GM18873 (cell line): ENCODE results near the gene DRAM1.
"Not testable (repeated sequence)": the region's sequence is repeated elsewhere in the genome, so short reads cannot be mapped to it uniquely, and the experiment has no call there.

Experiments used
- ATAC-seq: cut with Tn5 transposase; IDR thresholded peaks from one replicate; pipeline ENCODE4 v1.9.1; 2021; ENCODE audit warnings: mild to moderate bottlenecking, moderate library complexity, moderate number of reproducible peaks; ENCODE audit not compliant: unreplicated experiment, low FRiP score

Gene DRAM1

DNA sequence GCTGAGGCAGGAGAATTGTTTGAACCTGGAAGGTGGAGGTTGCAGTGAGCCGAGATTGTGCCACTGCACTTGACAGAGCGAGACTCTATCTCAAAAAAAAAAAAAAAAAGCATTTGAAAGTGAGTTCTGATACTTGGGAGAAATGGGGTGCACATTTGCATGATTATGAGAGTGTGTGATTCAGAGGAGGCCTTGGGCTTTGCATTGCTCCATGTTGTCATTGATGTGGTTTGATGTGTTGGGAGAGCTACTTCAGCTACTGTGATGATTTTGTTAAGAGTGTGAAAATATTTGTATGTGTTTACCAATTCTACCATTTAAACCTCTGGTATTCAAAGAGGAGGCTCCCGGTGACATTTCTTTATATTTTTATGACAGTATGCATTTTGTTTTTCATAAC is 24.4 kb downstream of the DRAM1 start:
- ATAC-seq = no peak

DNA sequence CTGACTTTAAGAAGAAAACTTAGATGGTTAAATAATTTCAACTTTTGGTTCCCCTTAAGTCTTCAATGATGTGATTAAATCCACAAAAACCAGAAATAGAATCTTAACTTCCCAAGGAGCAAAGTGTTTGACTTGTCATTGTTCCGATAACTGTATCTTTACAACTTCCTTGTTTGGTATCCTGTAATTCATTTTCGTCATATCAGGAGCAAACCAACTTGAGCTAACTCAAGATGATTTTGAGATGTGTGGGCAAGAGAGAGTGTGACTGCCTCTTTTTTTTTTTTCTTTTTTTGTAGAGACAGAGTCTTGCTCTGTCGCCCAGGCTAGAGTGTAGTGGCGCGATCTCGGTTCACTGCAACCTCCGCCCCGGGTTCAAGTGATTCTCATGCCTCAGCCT is 25.3 kb downstream of the DRAM1 start:
- no peak for ATAC-seq

DNA sequence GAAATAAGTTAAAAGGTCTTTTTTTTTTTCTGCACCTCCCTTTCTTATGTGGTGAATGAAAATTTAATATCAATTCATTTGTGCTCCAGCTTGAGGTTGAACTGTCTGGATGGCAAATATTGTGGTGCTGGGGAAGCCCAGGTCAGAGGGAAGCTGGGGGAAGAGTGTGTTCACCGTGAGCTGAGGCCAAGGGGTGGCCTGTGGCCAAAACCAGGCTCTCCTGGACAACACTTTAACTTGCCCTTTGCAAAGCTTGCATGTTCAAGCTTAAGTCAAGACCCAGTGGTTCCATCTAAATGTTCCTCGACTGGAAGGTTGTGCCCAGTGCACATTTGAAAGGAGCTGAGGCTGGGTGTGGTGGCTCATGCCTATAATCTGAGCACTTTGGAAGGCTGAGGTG is 28.8 kb downstream of the DRAM1 start:
- ATAC-seq = no peak

DNA sequence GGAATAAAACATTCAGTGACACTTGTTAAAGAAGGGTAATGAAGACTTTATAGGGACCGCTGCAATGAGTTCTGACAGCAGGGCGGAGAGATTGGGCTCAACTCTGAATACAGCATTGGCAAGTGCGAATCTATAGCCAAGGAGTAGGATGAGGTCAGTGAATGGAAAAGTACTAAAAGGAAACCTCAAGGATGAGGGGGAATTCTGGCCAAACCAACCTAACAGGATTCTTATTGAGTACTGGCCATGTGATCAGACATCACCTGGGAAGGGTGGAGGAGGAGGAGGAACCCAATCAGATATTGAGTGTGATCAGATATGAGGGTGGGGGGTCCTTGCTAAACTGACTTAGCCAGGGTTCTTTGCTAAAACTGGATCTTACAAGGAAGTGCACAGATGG is 31.0 kb downstream of the DRAM1 start:
- no peak for ATAC-seq

GRCh38 chr12:101909646-101910045 is 32.3 kb downstream of the DRAM1 start:
- ATAC-seq = no peak

GRCh38 chr12:101915841-101916240 is 38.5 kb downstream of the DRAM1 start:
- ATAC-seq = no peak

DNA sequence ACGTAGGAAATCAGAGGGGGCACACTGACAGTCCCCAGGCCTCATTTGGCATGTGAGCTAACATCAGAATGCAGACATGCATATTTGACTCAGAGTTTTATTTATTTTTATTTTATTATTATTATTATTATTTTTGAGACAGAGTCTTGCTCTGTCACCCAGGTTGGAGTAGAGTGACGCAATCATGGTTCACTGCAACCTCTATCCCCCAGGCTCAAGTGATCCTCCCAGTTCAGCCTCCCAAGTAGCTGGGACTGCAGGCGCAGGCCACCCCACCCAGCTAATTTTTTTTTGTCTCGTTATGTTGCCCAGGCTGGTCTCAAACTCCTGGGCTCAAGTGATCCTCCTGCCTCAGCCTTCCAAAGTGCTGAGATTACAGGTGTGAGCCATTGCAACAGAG is 41.4 kb downstream of the DRAM1 start:
- ATAC-seq = not testable (repeated sequence)

DNA sequence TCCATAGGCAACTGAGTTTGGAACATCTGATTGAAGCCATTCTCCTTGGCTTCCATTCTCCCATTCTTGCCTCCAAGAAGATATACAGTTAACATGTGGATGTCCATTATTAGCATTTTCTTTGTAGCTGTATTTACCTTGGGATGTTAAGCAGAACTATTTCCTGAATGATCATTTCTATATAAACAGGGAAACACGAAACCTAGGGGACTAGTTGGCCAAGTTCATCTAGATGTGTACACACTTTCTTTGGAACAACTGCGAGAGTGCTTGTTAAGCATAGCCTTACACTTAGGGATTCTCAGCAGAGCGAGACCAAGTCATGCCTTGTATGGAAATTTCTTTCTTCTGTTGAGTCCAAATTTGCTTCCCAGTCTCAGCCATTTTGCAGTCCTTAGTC is 42.1 kb downstream of the DRAM1 start:
- no peak for ATAC-seq

GRCh38 chr12:101920906-101921305 is 43.5 kb downstream of the DRAM1 start:
- ATAC-seq = no peak

- no peak for ATAC-seq
Measured at GRCh38 chr12:101923045-101923718, 45.8 kb downstream of the DRAM1 start.

- ATAC-seq = no peak
Measured at GRCh38 chr12:101924618-101925017, 47.2 kb downstream of the DRAM1 start.

GRCh38 chr12:101925361-101925760 is 48.0 kb downstream of the DRAM1 start:
- no peak for ATAC-seq

DNA sequence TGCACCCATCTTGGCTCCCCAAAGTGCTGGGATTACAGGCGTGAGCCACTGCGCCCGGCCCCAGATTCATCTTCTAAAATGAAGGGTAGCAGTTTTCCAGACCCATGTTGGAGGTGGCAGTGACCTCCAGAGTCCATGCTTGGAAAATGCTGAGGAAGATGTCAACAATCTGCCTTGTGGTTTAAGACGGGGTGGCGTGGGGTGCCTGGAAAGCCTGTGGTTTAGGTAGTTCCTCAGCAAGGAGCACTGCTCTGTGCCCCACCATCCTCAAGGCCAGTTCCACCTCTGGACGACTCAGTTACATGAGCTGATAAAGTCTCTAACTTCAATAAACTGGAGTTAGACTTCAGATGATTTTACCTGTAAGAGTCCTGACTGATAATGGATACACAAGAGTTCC is 48.6 kb downstream of the DRAM1 start:
- no peak for ATAC-seq

DNA sequence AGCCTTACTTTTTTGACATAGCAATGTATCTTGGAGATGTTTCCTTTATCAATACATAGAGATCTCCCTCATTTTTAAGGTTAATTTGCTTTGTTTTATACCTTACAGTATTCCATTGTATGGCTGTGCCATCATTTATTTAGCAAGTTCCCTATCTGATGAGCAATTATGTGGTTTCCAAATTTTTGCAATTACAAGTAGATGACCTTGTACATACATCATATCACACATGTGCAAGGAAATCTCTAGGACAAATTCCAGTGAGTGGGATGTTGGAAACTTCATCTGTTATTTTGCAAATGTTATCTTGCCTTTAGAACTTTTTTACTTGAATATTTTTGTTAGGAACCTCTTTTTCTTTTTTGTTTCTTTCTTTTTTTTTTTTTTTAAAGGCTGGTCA is 49.7 kb downstream of the DRAM1 start:
- ATAC-seq = no peak

- ATAC-seq = no peak
Measured at GRCh38 chr12:101927999-101928398, 50.6 kb downstream of the DRAM1 start.

DNA sequence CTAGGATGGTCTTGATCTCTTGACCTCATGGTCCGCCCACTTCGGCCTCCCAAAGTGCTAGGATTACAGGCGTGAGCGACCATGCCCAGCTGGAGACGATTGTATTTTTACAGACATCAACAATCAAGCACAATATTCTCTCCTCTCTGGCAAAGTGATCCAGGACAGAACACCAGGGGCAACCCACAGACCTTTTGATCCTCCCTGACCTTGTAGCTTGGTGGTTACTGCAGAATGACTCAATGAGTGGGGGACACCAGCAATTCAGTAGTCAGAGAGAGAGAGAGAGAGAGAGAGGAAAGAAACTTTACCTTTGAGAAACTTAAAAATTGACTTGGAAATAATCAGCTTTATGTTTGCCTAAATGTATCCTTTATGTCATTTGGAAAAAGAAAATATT is 51.2 kb downstream of the DRAM1 start:
- no peak for ATAC-seq

DNA sequence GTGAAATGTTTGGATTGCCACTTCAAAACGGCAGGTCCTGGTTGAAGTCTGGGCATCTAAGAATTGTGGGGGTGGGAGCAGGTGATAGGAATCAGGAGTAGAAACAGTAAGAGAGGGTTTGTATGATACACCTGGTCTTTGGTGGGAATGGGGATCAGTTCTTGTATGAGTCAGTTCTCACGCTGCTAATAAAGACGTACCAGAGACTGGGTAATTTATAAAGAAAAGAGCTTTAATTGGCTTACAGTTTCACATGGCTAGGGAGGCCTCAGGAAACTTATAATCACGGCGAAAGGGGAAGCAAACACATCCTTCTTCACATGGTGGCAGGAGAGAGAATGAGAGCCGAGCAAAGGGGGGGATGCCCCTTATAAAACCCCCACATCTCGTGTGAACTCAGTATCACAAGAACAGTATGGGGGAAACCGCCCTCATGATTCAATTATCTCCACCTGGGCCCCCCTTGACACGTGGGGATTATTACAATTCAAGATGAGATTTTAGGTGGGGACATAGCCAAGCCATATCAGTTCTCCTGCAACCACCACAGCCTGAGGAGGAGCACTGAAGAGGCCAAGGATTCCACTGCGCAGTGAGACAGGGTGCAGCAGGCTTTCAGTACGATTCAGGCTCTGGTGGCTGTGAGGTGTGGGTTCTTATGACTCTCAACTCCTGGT is 52.1 kb downstream of the DRAM1 start:
- ATAC-seq = no peak

DNA sequence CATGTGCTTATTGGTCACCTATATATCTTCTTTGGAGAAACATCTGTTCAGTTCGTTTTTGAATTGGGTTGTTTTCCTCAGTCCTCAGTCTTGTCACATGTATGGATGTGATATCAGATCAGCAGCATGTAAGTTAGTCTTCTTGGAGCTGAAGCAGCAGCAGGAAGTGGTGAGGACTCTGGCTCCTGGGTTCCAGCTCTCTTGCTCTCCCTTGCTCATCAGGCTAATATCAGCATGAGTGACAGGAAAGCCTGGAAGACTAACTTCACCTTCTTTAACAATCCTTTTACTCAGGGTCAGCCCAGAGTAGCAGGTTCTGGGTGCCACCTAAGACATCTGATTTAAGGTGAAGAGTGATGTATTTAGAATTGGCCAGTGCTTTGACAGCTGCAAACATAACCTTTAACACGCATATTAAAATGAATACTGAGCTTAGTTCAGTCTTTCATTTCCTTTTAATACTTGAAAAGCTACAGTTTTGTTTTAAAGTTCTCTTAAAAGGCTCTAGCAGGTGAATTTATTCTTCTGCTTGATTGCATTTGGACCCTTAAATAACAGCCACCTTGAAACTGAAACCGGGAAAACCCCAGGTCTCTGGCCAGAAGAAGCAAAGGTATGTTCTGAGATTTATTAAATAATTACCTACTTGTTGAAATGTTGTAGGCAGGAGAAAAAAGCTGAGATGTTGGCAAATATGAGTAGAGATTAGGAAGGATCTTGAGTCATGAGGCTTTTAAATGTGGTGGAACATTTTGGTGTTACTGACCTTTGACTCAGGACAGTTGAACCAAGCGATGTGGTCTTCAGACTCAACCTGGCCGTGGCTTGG is 54.3 kb downstream of the DRAM1 start:
- ATAC-seq = peak; percentile 30

- ATAC-seq = no peak
Measured at GRCh38 chr12:101933866-101934514, 56.6 kb downstream of the DRAM1 start.

DNA sequence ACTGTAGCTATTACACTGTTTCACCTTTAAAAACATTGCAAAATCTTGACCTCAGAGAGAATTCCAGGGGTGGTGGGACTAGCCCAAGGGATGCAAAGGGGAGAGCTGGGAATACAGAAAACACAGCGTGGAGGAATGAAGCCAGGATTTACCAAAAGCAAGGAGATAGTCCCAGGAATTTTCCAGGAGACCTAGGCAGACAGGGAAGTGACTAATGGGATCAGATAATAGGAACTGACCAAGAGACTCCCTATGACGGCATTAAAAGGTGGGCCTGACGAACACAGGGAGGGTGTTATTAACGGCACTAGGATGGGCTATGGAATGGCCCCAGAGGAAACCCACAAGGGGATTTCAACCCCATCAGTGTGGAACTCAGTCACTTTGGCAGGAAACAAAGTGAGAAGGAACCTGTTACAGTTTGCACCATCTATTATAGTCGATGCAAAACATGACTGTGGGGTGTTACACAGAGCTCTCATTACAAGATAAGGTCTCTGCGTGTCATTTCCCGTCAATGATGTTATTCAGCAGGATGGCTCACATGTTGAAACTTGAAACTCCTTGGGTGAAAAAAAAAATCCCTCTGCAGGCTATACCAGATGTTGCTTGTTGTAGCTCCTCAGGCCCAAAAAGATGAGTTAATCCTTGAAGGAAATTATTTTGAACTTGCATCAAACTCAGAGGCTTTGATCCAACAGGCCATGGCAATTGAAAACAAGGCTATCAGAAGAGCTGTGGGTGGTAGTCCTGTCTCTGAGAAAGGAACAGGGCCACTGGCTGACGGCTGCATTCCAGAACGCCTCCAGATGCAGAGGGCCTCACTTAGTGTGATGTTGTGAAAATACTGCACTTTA is 58.7 kb downstream of the DRAM1 start:
- peak; percentile 82 for ATAC-seq
